ENCODE data around the gene ACACA.

The ACACA gene

GRCh38 chr17:37310940-37311339 lies 95.7 kb downstream of the ACACA start:
- no peak for DNase-seq (ENCODE audit: extremely low read depth, low read depth)
- TF ChIP-seq, protein P1, sequence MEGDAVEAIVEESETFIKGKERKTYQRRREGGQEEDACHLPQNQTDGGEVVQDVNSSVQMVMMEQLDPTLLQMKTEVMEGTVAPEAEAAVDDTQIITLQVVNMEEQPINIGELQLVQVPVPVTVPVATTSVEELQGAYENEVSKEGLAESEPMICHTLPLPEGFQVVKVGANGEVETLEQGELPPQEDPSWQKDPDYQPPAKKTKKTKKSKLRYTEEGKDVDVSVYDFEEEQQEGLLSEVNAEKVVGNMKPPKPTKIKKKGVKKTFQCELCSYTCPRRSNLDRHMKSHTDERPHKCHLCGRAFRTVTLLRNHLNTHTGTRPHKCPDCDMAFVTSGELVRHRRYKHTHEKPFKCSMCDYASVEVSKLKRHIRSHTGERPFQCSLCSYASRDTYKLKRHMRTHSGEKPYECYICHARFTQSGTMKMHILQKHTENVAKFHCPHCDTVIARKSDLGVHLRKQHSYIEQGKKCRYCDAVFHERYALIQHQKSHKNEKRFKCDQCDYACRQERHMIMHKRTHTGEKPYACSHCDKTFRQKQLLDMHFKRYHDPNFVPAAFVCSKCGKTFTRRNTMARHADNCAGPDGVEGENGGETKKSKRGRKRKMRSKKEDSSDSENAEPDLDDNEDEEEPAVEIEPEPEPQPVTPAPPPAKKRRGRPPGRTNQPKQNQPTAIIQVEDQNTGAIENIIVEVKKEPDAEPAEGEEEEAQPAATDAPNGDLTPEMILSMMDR (IDR thresholded peaks at IDR 0.05; ENCODE audit: low read depth, low read length, missing control alignments) = no peak
- no peak overlapping the region for H3K4me3 ChIP-seq (replicated peaks; ENCODE audit: low read depth, low read length)

GRCh38 chr17:37309051-37309450 lies 97.6 kb downstream of the ACACA start:
- no peak overlapping the region for H3K4me3 ChIP-seq (replicated peaks; ENCODE audit: low read depth, low read length)
- DNase-seq (ENCODE audit: extremely low read depth, low read depth) = no peak
- TF ChIP-seq, protein P1 (IDR thresholded peaks at IDR 0.05; ENCODE audit: low read depth, low read length, missing control alignments) = no peak

- DNase-seq (ENCODE audit: extremely low read depth, low read depth) = no peak
- H3K4me3 ChIP-seq (replicated peaks; ENCODE audit: low read depth, low read length) = no peak overlapping the region
- TF ChIP-seq, protein P1 (IDR thresholded peaks at IDR 0.05; ENCODE audit: low read depth, low read length, missing control alignments) = no peak
These were observed 101.2 kb downstream of the ACACA start for GRCh38 chr17:37305406-37305905.

- TF ChIP-seq, protein P1 (IDR thresholded peaks at IDR 0.05; ENCODE audit: low read depth, low read length, missing control alignments) = no peak
- no peak for DNase-seq (ENCODE audit: extremely low read depth, low read depth)
- H3K4me3 ChIP-seq (replicated peaks; ENCODE audit: low read depth, low read length) = no peak overlapping the region
These were observed 105.3 kb downstream of the ACACA start for GRCh38 chr17:37301288-37301687.

DNA sequence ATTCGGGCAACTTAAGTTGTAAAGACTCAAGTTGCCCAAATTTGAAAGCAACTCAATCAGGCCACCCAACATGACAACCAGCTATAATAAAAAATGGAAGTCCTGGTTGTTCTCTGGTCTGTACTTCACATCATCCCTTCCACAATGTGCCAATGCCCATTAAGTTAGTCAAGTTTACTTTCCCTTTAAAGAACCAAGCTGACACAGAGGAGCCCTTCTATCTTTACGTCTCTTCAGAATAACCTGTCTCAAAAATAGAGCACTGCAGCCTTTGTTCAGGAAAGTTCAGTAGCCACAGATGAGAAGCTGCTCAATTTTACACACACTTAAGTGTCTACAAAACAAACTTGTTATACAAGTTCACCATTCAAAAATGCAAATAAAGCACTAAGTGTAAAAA lies 106.0 kb downstream of the ACACA start:
- H3K4me3 ChIP-seq (replicated peaks; ENCODE audit: low read depth, low read length) = no peak overlapping the region
- TF ChIP-seq, protein P1 (IDR thresholded peaks at IDR 0.05; ENCODE audit: low read depth, low read length, missing control alignments) = no peak
- no peak for DNase-seq (ENCODE audit: extremely low read depth, low read depth)

GRCh38 chr17:37299257-37299980 lies 107.2 kb downstream of the ACACA start:
- no peak overlapping the region for H3K4me3 ChIP-seq (replicated peaks; ENCODE audit: low read depth, low read length)
- no peak for DNase-seq (ENCODE audit: extremely low read depth, low read depth)
- TF ChIP-seq, protein P1 (IDR thresholded peaks at IDR 0.05; ENCODE audit: low read depth, low read length, missing control alignments) = no peak
